Stimulated activated naive CD4-positive, alpha-beta T cell treated with Interleukin-2 at 50 U/mL for 16 hours (primary cell): ENCODE data around the gene DAPP1.
"Not testable (repeated sequence)": the region's sequence is repeated elsewhere in the genome, so short reads cannot be mapped to it uniquely, and the experiment has no call there.

Experiments used
- DNase-seq: peaks from one replicate; lab custom pipeline; 2025; lab: John Stamatoyannopoulos, UW

The DAPP1 gene

GRCh38 chr4:99816545-99817308 lies at the start of gene DAPP1:
Gene DAPP1 (plus strand): TSS chr4:99816827. CDS start chr4:99816914, 87 bp downstream.
- peak; percentile 75 for DNase-seq

- DNase-seq = not testable (repeated sequence)
Measured at GRCh38 chr4:99770842-99771241, 45.8 kb upstream of the DAPP1 start.

DNA sequence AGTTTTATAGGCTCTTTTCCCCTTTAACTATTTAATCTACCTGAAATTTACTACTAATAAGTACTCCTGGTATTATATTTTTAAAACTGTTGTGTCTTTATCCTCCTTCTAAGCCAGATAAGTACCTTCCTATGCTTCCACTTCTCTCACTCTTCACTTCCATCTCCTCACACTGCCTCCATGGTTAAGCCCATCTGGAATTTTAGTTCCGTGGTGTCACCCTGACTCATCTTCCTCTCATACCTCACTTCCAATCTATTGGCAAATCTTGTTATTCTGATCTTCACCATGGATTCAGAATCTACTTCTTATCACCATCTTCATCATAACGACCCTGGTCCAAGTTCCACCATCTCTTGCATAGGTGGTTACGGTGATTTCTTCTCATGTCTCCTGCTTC lies 32.7 kb upstream of the DAPP1 start:
- no peak for DNase-seq

DNA sequence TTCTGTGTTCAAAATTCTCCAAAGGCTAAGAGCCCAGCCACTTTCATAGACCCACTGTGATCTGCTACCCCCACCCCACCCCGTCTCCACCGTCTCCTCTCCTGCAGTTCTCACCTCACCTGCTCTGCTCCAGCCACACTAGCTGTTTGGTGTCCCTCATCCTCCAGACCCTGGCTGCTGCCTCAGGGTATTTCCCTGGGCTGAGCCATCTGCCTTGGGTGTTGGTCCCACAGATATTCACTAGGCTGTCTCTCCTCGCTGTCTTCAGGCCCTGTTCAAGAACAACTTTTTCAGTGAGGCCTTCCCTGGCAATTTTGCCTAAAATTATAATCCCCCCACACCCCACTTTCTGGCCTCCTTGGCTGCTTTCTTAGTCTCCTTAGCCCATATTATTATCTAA lies 31.8 kb upstream of the DAPP1 start:
- no peak for DNase-seq

GRCh38 chr4:99790796-99791617 lies 25.6 kb upstream of the DAPP1 start:
- DNase-seq = no peak

DNA sequence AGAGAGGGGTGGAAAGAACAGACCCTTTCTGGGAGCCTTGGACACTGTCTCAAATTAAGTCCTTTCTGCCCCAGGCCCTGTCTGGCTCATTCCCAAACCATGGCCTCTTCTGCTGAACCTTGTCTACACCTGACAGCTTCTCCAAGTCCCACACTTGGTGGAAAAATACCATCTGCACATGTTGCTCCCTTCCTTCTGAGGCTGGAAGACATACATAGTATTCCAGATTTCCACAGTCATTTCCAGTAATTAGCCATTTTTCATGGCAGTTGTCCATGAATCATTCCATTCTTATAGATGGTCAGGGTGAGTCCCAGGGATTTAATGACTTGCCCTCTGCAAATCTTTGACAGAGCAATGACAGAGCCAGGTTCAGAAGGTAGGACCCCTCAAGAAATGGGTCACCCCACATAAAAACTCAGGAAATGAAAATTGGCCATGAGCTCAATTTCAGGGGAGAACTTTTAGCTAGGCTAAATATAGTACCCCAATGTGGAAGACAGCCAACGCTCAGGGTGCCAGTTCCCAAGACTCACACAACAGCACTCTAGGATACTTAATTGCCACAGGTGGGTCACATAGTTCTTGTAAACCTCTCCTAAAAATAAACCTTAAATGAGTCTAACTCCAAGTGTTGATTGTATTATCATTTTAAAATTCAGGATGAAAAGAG lies 16.2 kb upstream of the DAPP1 start:
- no peak for DNase-seq

DNA sequence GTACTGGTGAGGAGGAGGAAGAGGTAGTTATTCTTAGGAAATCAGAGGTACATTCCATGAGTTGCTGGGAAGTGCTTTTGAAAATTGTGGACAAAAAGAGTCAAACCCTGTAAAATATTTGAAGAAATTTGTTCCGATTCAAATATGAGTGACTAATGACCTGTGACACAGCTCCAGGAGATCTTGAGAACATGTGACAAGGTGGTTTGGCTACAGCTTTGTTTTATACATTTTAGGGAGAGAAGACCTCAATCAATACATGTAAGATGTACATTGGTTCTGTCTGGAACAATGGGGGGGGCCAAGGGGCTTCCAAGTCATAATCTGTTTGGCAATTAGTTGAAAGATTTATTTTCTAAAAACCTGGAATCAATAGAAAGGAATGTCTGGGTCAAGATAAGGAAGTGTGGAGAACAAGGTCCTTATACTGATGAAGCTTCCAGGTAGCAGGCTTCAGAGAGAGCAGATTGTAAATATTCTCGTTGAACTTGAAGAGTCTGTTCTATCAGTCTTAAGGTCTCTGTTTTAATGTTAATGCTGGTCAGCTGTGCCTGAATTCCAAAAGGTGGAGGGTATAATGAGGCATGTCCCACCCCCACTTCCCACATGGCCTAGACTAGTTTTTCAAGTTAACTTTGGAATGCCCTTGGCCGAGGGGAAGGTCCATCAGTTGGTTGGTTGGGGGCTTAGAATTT lies 15.5 kb upstream of the DAPP1 start:
- no peak for DNase-seq

- no peak for DNase-seq
Measured at GRCh38 chr4:99803566-99804101, 13.0 kb upstream of the DAPP1 start.

- DNase-seq = no peak
Measured at GRCh38 chr4:99806545-99806944, 10.1 kb upstream of the DAPP1 start.

- no peak for DNase-seq
Measured at GRCh38 chr4:99807666-99808065, 9.0 kb upstream of the DAPP1 start.

- peak; percentile 57 for DNase-seq
Measured at GRCh38 chr4:99808260-99808857, 8.3 kb upstream of the DAPP1 start.

GRCh38 chr4:99809326-99809725 lies 7.3 kb upstream of the DAPP1 start:
- no peak for DNase-seq

- DNase-seq = no peak
Measured at GRCh38 chr4:99810536-99810935, 6.1 kb upstream of the DAPP1 start.

DNA sequence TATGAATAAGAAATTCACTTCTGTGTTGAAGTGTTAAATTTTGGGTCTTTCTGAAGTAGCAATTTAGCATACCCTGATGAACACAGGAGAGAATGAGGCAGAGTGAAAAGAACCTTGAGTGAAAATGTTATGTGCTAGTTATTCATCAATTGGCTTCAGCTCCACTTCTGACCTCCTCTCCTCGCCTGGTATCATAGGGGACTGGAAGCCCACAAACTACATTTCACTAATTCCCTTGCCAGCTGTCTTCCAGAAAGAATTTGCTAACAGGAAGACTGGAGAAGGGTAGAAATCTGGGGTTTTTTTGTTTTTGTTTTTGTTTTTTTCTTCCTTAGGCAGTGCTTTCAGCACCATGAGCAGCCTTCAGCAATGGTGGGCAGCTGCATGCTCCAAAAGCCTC lies 5.5 kb upstream of the DAPP1 start:
- DNase-seq = no peak

GRCh38 chr4:99811850-99812249 lies 4.8 kb upstream of the DAPP1 start:
- peak; percentile 20 for DNase-seq

DNA sequence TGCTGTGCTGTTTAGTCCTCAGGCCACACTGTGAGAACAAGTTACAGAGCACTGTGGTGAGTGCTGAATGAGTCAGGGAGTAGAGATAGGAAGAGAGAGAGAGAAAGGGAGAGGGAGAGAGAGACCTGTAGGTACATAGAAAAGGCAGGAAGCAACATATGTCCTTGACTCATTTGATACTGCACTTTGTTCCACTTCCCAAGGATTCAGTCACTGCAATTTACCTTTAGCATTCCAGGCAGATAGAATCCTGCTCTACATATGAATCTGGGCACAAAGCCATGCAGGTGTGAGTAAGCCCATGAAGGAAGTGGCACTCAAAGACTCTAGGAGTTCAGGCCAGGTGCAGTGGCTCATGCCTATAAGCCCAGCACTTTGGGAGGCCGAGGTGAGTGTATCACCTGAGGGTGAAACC lies 1.0 kb upstream of the DAPP1 start:
- no peak for DNase-seq

- no peak for DNase-seq
Measured at GRCh38 chr4:99817309-99817890, 773 bp downstream of the DAPP1 start.

DNA sequence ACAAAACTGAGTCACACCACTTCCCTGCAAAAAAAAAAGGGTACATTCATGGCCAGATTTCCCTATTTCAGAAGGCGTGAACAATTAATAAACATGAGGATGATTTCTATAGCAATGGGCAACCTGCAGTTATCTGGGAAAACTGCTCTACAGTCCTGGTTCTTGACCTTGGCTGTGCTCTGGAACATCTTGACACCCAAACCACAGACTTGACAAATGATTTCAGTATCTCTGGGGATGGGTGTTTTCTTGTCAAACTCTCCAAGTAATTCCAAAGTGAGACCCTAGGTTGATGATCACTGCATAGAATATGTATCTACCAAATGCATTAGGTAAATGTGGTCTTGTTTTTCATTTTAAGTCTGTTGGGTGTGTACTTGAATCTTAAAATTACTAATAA lies 2.0 kb downstream of the DAPP1 start:
- DNase-seq = no peak

- no peak for DNase-seq
Measured at GRCh38 chr4:99821918-99822503, 5.4 kb downstream of the DAPP1 start.

DNA sequence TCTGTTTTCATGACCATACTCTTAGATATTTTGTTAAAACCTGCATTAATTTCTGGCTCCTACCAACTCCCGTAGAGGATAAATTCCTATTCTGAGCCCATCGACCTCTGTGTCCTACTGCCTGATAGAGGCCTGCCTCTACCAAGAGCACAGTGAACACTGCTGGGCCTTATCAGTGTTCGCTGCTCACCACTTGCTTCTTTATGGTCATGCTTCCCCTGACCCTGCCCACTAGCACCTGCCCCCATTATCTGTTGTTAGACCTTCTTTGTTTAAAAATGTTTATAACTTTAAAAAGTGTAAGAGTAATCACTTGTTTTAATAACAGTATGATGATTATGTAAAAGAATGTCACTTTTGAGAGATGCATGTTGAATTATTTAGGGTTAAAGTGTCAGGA lies 6.1 kb downstream of the DAPP1 start:
- no peak for DNase-seq
